GM12892 (cell line): Measurements from ENCODE around the gene IPMK.

Experiments used
- POLR2A ChIP-seq: IDR thresholded peaks from 2 replicates; pipeline ENCODE4 v1.6.1; 2011; ENCODE audit warnings: low read depth, low read length, control low read depth
- POLR2AphosphoS5 ChIP-seq: IDR thresholded peaks from 2 replicates; pipeline ENCODE4 v1.6.1; 2011; ENCODE audit warnings: low read depth, low read length, control low read depth

- TF ChIP-seq POLR2A: no peak
- TF ChIP-seq POLR2AphosphoS5: no peak
These were observed 12.8 kb upstream of the IPMK start for GRCh38 chr10:58280477-58280876.
